HG03045 (cell line): ENCODE data around the gene FCGR3B.
"Not testable (repeated sequence)": the region's sequence is repeated elsewhere in the genome, so short reads cannot be mapped to it uniquely, and the experiment has no call there.

Source experiments
- ATAC-seq: cut with Tn5 transposase; IDR thresholded peaks from one replicate; pipeline ENCODE4 v1.9.1; 2021; ENCODE audit warnings: mild to moderate bottlenecking, moderate library complexity; ENCODE audit not compliant: unreplicated experiment

Gene FCGR3B

DNA sequence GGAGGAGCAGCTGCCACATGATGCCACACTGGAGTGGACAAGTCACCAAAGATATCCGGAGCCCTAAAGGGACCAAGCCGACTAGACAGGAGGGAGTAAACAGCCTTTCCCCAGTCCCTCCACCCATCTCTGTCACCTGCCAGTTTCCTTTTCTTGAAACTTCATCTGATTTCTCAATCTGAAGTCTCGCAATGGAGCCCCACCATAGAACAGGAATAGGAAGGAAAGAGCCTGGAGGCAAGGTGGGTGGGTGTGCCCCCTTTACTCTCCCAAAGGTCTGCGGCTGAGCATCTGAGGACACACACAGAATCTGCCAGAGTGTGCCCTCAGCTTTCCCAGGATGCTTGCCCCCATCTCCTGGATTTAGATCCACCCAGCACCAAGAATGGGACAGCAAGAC lies at the start of gene FCGR3B:
TSS of gene FCGR3B (minus strand) at position 101 of the 400 bp plus-strand sequence. CDS start at position 19, 82 bp downstream.
- no peak for ATAC-seq

DNA sequence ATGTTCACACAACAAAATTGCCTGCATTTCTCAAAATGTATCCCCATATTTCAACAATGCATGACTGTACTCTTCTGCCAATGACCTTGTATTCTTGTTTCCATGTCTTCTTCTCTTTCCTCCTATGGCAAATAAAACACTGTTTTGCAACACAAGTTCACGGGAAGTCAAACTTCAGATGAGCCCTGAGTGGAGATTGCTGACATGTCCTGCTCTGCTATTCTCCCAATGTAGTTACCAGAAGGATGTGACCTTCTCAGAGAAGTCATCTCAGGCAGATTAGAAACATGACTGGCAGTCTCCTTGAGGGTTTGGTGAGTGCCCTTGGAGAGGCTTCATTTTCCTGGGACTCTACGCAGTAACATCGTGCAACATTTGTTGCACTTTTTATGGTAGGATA lies 47.5 kb upstream of the FCGR3B start:
- no peak for ATAC-seq

- ATAC-seq, result no peak
Observed at GRCh38 chr1:161676958-161677689, 46.1 kb upstream of the FCGR3B start.

GRCh38 chr1:161676441-161676840 lies 45.5 kb upstream of the FCGR3B start:
- no peak for ATAC-seq

DNA sequence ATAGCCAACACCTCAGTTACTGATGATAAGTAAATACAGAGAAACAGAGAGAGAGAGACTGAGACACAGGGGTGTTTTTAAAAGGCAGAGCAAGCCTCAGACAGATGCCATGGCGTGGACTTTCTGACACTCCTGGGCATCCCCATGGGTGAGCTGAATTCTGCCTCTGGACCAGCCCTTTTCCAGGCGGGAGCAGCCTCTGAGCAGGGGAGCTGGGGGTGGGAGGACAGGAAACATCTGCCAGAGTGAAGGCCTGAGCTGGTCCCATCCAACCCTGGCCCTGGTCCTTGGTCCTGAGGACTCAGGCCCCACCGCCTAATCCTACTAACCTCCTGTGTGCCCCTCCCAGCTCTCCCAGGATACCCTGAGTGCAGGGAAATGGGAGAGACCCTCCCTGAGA lies 43.9 kb upstream of the FCGR3B start:
- not testable (repeated sequence) for ATAC-seq

GRCh38 chr1:161674447-161674846 lies 43.5 kb upstream of the FCGR3B start:
- ATAC-seq, result not testable (repeated sequence)

DNA sequence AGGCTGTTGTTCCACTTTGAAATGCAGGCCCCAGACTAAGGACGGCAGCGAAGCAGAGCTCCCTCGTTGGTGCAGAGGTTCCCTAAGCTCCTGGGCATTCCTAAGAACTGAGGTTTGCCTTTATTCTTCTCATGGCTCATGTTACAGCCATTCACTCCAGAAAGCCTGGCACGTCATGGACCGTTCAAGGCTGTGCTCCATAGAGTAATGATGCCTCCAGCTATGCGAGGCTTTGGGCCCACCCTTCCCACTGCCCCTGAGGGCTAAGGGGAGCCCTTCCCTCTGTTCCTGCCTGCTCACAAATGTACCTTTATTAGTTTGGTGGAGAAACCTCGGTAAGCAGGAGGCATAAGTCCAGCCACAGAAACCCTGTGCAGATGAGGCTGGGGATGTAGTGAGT lies 42.5 kb upstream of the FCGR3B start:
- ATAC-seq, result not testable (repeated sequence)

DNA sequence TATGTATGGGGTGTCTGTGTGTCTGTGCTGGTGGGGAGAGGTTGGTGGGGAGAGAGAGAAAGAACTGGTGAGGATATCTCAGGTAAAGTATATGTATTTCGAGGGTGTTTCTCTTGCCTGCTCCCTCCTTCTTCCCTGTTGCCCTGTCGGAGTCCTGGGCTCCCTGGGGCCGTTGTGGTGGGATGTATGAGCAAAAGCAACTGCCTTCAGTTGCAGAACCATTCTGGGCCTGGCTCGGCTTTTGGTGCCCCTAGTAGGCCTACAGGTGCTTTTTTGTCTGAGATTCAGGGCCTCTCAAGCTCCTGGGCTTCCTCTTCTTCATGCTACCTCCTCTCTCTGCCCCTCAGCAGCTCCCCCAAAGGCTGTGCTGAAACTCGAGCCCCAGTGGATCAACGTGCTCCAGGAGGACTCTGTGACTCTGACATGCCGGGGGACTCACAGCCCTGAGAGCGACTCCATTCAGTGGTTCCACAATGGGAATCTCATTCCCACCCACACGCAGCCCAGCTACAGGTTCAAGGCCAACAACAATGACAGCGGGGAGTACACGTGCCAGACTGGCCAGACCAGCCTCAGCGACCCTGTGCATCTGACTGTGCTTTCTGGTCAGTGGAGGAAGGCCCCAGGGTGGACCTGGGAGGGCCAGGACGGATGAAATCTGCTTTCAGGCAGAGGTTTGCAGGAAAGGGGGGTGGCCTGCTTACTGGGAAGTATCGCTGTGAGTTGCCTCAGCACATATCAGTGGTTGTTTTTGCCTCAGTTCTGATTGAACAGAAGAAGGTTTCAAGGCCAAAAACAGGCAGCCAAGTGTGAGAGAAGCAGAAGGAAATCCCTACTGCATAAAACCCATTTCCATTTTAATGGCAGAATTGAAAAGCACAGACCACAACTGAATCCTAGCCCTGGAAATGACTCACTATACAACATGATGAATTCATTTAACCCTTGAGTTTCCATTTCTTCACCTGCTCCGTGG lies 40.4 kb upstream of the FCGR3B start:
- ATAC-seq, result not testable (repeated sequence)

GRCh38 chr1:161664689-161665088 lies 33.7 kb upstream of the FCGR3B start:
- ATAC-seq, result not testable (repeated sequence)

DNA sequence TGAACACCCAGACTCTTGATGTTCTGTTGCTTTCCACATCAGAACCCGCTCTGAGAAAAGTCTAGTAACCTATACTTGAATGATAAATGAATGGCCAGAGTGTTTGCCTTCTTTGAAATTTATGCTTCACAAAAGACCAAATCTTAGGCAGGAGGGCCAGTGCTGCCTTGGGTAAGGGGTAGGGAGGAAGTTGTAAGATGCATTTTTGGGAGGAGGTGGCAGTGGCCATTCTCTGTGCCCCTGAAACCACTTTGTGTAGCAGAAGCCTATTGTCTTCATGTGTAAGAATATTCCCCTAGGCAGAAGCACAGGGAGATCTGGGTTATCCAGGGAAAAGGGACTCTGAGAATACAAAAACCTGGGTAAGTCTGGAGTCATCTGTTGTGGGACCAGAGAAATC lies 32.6 kb upstream of the FCGR3B start:
- peak; percentile 25 for ATAC-seq

GRCh38 chr1:161662684-161663339 lies 31.8 kb upstream of the FCGR3B start, which contains the start of gene FCGR2B:
TSS of gene FCGR2B (plus strand) at chr1:161663143. CDS start at chr1:161663242, 99 bp downstream.
- ATAC-seq, result peak; percentile 75

DNA sequence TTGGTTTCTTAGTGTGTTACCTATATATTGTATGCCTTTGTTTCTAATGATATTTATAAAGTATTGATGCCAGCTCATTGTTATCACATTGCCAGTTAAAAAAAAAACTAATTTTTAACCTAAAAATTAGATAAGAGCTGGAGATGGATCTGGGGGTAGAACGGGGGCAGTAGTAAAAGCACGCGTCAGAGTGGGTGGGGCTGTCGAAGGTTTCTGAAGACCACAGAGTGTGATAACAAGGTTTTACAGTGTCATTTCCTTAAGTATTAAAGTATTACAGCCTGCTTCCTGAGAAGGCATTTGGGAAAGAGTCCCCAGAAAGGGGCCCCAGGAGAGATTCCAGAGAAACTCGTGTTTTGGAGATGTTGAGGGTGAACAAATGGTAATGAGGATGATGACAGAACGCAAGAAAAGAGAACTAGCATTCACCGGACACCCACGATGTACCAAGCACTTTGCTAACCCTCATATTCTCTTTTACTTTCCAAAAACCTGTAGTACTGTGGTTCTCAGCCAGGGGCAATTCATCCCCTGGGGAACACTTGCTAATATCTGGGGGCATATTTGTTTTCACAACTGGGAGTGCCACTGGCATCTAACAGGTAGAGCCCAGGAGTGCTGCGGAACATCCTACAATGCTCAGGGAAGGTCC lies 30.8 kb upstream of the FCGR3B start:
- ATAC-seq, result not testable (repeated sequence)

- not testable (repeated sequence) for ATAC-seq
Observed at GRCh38 chr1:161658524-161658923, 27.5 kb upstream of the FCGR3B start.

DNA sequence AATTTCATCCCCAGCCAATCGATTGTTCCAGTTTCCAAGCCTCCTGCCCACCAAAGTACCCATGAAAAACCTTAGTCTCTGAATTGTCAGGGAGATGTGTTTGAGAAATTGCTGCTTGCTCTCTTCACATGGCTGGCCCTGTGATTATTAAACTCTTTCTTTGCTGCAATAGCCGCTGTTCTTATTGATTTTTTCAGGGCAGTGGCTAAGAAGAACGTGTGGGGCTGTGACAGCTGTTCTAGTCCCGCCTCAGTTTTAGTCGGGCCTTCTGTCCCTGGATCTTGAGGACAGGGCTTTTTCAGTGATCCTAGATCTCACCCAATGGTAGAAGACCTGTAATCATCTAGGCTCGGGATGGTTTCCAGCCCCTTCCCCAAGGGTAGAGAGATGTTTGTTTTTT lies 23.0 kb upstream of the FCGR3B start:
- not testable (repeated sequence) for ATAC-seq

- not testable (repeated sequence) for ATAC-seq
Observed at GRCh38 chr1:161653541-161653940, 22.6 kb upstream of the FCGR3B start.

DNA sequence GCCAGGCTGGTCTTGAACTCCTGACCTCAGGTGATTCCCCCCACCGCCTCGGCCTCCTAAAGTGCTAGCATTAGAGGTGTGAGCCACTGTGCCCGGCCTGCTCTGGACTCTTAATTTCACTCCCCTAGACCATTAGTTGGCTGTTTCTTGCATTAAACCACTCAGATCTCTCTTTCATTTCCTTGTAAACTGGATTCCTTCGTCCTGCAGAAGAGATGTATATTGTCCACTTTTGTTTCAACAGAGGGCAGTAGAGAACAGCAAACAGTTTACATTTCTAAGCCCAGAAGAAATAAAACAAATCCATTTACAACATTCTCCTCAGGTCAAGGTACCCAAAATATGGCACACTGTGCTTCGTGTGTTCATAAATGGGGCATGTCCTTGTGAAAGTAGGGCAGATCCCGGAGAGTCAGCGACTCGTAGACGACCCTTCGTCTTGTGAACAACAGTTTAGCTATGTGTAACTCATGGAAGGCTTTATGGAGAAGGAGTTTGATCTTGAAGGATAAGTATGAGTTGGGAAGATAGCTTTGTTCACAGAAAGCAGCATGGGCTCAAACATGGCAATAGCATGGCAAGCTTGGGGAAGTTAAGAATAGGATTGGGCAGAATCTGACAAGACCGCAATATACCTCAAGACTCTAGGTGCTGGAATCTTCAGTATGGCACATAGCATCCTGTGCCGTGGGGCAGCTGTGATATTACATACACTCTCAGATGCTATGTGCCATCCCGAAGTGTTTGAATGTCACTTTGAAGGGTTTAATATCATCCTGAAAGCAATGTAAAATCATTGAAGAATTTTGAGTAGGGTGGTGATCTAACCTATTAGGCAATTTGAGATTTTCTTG lies 16.8 kb upstream of the FCGR3B start:
- ATAC-seq, result not testable (repeated sequence)

DNA sequence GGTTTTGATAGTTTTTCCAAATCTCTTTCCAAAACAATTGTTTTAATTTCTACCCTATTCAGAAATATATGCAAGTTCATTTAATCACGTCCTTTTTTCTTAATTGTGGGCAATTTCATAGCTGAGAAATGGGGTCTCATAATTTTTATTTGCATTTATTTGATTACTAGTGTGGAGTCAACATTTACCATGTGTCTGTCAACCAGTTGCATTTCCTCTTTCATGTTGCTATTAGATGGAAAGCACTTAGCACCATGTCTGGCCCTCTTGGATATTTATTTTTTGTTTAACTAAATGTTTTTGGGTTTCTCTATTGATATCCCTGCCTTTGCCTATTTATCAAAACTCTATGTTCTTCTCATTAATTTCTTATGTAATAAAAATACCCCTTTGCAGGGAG lies 13.9 kb upstream of the FCGR3B start:
- ATAC-seq, result not testable (repeated sequence)

GRCh38 chr1:161643481-161644208 lies 12.7 kb upstream of the FCGR3B start:
- not testable (repeated sequence) for ATAC-seq

DNA sequence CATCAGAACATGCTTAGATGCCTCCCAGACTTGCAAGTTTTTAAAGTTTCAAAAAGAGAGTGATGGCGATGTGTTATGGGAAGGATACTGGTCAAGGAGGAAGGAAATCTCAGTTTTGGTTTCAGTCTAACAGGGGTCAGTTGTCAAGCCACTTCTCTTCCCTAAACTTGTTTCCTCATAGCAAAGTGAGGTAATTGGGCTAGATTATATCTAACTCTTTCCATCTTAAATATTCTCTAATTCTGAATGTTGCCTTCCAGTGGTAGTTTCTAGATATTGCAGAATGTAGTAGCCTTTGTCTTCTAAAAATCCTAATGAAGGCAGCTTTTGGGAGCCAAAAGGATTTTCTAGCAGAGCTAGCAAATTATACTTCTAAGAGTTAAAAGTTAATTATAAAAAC lies 11.7 kb upstream of the FCGR3B start:
- not testable (repeated sequence) for ATAC-seq
